ENCODE results near the gene CACNG4.

DNA sequence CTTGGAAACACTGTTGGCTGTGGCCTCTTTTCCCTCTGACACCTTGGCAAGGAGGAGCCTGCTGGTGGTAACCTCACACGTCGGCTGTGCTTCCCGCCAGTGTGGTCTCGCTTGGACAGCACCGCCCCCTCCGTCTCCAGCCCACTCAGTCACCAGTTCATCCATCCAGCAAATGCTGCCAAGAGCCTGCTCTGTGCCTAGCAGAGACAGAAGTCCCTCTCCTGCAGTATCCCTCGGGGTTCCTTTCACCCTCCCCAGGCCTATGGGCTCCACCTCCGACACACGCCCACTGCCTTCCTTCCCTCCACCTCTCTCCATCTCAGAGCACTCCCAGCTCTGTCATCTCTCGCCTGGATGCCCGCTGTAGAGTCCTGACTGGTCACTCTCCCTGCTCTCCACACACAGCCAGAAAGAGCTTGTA, 12.3 kb downstream of the CACNG4 start:
- no peak for TF ChIP-seq POLR2AphosphoS5 (IDR thresholded peaks at IDR 0.05)
- TF ChIP-seq, protein P1, sequence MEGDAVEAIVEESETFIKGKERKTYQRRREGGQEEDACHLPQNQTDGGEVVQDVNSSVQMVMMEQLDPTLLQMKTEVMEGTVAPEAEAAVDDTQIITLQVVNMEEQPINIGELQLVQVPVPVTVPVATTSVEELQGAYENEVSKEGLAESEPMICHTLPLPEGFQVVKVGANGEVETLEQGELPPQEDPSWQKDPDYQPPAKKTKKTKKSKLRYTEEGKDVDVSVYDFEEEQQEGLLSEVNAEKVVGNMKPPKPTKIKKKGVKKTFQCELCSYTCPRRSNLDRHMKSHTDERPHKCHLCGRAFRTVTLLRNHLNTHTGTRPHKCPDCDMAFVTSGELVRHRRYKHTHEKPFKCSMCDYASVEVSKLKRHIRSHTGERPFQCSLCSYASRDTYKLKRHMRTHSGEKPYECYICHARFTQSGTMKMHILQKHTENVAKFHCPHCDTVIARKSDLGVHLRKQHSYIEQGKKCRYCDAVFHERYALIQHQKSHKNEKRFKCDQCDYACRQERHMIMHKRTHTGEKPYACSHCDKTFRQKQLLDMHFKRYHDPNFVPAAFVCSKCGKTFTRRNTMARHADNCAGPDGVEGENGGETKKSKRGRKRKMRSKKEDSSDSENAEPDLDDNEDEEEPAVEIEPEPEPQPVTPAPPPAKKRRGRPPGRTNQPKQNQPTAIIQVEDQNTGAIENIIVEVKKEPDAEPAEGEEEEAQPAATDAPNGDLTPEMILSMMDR (IDR thresholded peaks at IDR 0.05) = no peak
- no peak for TF ChIP-seq POLR2A (IDR thresholded peaks at IDR 0.05; ENCODE audit: low read depth)

All from esophagus muscularis mucosa (tissue), 3 donors.